ENCODE data around the gene LUC7L3. TPM values are rescaled to one million over a fixed set of nuclear protein-coding genes. Genes with fewer than 3 reads are reported as not detected.

Gene LUC7L3
- total RNA-seq, 1 donor from 2014 or later: 134 TPM

GRCh38 chr17:50682441-50682840 is 37.0 kb upstream of the LUC7L3 start:
- Mint-ChIP-seq H3K27ac (no peak overlapping the region), H3K4me1 (ENCODE audit: low read depth) (peaks cover 4% of the 10 kb centered on the region), H3K4me3 (ENCODE audit: low read depth) (no peak overlapping the region), H3K9me3 (no peaks in the 10 kb centered on the region), H3K27me3 (ENCODE audit: low read depth) (peaks cover 32% of the 10 kb centered on the region), H3K36me3 (ENCODE audit: low read depth) (no peaks in the 10 kb centered on the region)
- intact Hi-C loops (cut with micrococcal nuclease): no loop called here
- no peak for DNase-seq (ENCODE audit: low spot score)

GRCh38 chr17:50682938-50683337 is 36.5 kb upstream of the LUC7L3 start:
- Mint-ChIP-seq H3K9me3 (no peaks in the 10 kb centered on the region), H3K4me3 (ENCODE audit: low read depth) (no peak overlapping the region), H3K4me1 (ENCODE audit: low read depth) (peaks cover 4% of the 10 kb centered on the region), H3K36me3 (ENCODE audit: low read depth) (no peaks in the 10 kb centered on the region), H3K27me3 (ENCODE audit: low read depth) (peaks cover 32% of the 10 kb centered on the region), H3K27ac (no peak overlapping the region)
- no peak for DNase-seq (ENCODE audit: low spot score)
- intact Hi-C loops (cut with micrococcal nuclease): no loop called here

DNA sequence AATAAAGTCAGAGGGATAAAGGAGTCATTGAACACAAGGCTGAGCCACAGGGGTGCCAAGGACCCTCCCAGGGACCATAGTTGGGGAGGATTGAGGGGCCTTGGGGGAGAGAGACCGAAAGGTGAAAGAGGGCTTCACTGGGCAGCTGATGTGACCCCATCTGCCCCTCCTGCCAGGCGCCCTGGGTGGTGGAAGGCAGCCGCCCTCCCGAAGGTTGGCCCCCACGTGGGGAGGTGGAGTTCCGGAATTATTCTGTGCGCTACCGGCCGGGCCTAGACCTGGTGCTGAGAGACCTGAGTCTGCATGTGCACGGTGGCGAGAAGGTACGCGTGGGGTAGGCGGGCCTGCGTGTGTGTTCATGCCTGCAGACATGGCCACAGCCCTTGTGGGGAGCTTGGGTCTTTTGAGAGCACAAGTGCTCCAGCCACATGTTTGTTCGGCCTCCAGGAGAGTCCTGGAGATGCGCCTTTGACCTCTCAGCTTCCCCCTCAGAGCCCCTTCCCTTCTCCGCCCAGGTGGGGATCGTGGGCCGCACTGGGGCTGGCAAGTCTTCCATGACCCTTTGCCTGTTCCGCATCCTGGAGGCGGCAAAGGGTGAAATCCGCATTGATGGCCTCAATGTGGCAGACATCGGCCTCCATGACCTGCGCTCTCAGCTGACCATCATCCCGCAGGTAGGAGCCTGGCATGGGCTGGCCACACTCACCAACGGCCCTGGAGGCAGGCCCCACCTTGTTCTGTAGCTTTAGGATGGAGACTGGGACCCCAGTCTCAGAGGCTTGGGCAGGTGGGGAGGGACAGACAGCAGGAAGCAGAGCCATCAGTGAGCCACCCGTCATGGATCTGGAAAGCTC is 35.7 kb upstream of the LUC7L3 start:
- intact Hi-C loops (cut with micrococcal nuclease): no loop called here
- no peaks in the 10 kb centered on the region for H3K36me3 Mint-ChIP-seq (ENCODE audit: low read depth)
- H3K4me1 Mint-ChIP-seq (ENCODE audit: low read depth): peaks cover 4% of the 10 kb centered on the region
- H3K4me3 Mint-ChIP-seq (ENCODE audit: low read depth): no peak overlapping the region
- H3K27ac Mint-ChIP-seq: no peak overlapping the region
- peaks cover 32% of the 10 kb centered on the region for H3K27me3 Mint-ChIP-seq (ENCODE audit: low read depth)
- no peak for DNase-seq (ENCODE audit: low spot score)
- no peaks in the 10 kb centered on the region for H3K9me3 Mint-ChIP-seq

DNA sequence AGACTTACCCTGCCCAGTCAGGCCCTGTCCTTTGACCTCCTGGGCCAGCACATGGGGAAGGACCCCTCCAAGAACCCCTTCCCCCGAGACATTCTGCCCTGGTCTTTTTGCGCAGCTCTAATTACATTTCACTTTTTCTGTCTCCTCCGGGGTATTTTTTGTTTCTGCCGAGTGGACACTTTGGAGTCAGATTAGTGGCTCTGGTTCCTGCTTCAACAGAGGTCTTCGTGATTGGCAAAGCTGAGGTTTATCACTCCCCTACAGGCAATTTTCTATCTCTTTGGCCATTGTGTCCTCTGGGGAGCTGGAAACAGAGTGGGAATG is 35.2 kb upstream of the LUC7L3 start:
- Mint-ChIP-seq H3K27me3 (ENCODE audit: low read depth) (peaks cover 29% of the 10 kb centered on the region), H3K4me3 (ENCODE audit: low read depth) (no peak overlapping the region), H3K27ac (no peak overlapping the region), H3K9me3 (no peaks in the 10 kb centered on the region), H3K4me1 (ENCODE audit: low read depth) (peaks cover 4% of the 10 kb centered on the region), H3K36me3 (ENCODE audit: low read depth) (no peaks in the 10 kb centered on the region)
- no peak for DNase-seq (ENCODE audit: low spot score)
- intact Hi-C loops (cut with micrococcal nuclease): no loop called here

- Mint-ChIP-seq H3K27ac (no peak overlapping the region), H3K4me1 (ENCODE audit: low read depth) (peaks cover 4% of the 10 kb centered on the region), H3K27me3 (ENCODE audit: low read depth) (peaks cover 25% of the 10 kb centered on the region), H3K4me3 (ENCODE audit: low read depth) (no peak overlapping the region), H3K36me3 (ENCODE audit: low read depth) (no peaks in the 10 kb centered on the region), H3K9me3 (no peaks in the 10 kb centered on the region)
- no peak for DNase-seq (ENCODE audit: low spot score)
- intact Hi-C loops (cut with micrococcal nuclease): no loop called here
Observed at GRCh38 chr17:50684612-50685333, 34.6 kb upstream of the LUC7L3 start.

- H3K27me3 Mint-ChIP-seq (ENCODE audit: low read depth): peaks cover 22% of the 10 kb centered on the region
- no peak overlapping the region for H3K27ac Mint-ChIP-seq
- no peaks in the 10 kb centered on the region for H3K9me3 Mint-ChIP-seq
- intact Hi-C loops (cut with micrococcal nuclease): no loop called here
- H3K4me1 Mint-ChIP-seq (ENCODE audit: low read depth): peaks cover 4% of the 10 kb centered on the region
- no peak overlapping the region for H3K4me3 Mint-ChIP-seq (ENCODE audit: low read depth)
- H3K36me3 Mint-ChIP-seq (ENCODE audit: low read depth): no peaks in the 10 kb centered on the region
- DNase-seq (ENCODE audit: low spot score): no peak
Observed at GRCh38 chr17:50685334-50685665, 34.1 kb upstream of the LUC7L3 start.

DNA sequence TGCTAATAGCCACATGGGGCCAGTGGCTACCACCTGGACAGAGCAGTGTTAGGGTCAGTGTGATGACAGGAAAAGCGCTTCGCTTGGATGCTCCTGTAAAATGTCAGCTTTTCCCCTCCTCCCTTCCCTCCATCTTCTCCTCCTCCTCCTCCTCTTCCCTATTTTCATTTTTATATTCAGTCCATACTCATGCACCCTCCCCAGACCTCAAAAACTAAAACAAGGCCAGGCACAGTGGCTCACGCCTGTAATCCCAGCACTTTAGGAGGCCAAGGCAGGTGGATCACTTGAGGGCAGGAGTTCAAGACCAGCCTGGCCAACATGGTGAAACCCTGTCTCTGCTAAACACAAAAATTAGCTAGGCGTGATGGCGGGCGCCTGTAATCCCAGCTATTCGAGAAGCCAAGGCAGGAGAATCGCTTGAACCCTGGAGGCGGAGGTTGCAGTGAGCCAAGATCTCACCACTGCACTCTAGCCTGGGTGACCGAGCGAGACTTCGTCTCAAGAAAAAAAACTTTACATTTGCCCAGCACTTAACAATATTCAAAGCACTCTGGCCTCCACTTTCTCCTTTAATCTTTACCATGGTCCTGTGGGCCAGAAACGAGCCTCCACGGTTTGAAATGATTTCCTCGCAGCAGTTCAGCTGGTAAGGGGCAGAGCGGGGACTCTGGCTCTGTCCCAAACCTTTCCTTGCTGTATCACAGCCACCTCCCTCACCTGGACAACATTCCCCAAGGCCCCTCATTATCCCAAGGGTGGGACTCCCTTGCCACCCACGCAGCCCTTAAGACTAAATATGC is 33.5 kb upstream of the LUC7L3 start:
- Mint-ChIP-seq H3K4me1 (ENCODE audit: low read depth) (peaks cover 4% of the 10 kb centered on the region), H3K27me3 (ENCODE audit: low read depth) (peaks cover 16% of the 10 kb centered on the region), H3K4me3 (ENCODE audit: low read depth) (no peak overlapping the region), H3K27ac (no peak overlapping the region), H3K36me3 (ENCODE audit: low read depth) (no peaks in the 10 kb centered on the region), H3K9me3 (no peaks in the 10 kb centered on the region)
- no peak for DNase-seq (ENCODE audit: low spot score)
- intact Hi-C loops (cut with micrococcal nuclease): no loop called here

GRCh38 chr17:50686494-50687199 is 32.8 kb upstream of the LUC7L3 start:
- DNase-seq (ENCODE audit: low spot score): no peak
- Mint-ChIP-seq H3K4me3 (ENCODE audit: low read depth) (no peak overlapping the region), H3K36me3 (ENCODE audit: low read depth) (no peaks in the 10 kb centered on the region), H3K9me3 (no peaks in the 10 kb centered on the region), H3K4me1 (ENCODE audit: low read depth) (no peaks in the 10 kb centered on the region), H3K27ac (no peak overlapping the region), H3K27me3 (ENCODE audit: low read depth) (peaks cover 10% of the 10 kb centered on the region)
- intact Hi-C loops (cut with micrococcal nuclease): no loop called here

DNA sequence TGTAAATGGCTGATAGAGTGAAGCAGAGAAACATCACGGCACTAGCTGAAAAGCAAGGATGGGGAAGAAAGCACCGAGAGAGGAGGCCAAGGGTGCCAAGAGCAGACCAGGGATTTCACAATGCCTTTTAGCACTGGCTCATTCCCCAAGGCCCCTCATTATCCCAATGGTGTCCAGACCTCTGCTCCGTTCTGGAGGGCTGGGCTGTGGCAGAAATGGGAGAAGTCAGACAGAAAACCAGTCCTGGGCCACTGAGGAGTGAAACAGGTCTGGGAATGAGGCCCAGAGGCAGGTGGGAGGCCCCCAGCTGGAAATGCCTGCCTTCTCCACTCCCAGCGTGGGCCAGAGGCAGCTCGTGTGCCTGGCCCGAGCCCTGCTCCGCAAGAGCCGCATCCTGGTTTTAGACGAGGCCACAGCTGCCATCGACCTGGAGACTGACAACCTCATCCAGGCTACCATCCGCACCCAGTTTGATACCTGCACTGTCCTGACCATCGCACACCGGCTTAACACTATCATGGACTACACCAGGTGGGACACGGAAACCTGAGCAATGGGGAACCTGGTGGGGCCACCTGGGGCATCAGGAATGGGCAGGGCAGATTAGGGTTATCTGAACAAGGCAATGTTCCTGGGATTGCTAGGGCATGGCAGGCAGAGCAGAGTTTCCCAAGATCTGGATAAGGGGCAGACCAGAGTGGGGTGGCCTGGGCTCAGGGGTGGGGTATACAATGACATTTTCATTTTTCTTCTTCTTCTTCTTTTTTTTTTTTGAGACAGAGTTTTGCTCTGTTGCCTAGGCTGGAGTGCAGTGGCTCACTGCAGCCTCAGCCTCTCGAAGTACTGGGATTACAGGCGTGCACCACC is 32.0 kb upstream of the LUC7L3 start:
- Mint-ChIP-seq H3K9me3 (no peaks in the 10 kb centered on the region), H3K27ac (no peak overlapping the region), H3K4me3 (ENCODE audit: low read depth) (no peak overlapping the region), H3K4me1 (ENCODE audit: low read depth) (no peaks in the 10 kb centered on the region), H3K27me3 (ENCODE audit: low read depth) (peaks cover 2% of the 10 kb centered on the region), H3K36me3 (ENCODE audit: low read depth) (peaks cover 1% of the 10 kb centered on the region)
- intact Hi-C loops (cut with micrococcal nuclease): no loop called here
- no peak for DNase-seq (ENCODE audit: low spot score)

DNA sequence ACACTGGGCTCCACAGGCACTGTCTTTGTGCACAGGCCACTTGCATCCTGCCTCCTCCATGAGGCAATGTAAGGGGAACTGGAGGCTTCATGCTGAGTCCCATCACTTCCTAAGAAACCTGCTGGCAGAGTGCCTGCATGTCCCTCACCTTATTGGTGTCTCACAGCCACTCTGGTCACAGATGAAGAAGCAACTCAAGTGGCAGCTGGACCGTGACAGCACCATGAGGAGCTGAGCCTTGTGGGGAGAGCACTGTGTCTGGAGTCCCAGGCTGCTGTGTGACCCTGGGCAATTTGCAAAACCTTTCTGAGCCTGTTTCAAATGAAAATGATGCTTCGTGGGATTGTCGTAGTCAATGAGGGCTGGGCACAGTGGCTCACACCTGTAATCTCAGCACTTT is 31.2 kb upstream of the LUC7L3 start:
- H3K27ac Mint-ChIP-seq: no peak overlapping the region
- H3K27me3 Mint-ChIP-seq (ENCODE audit: low read depth): no peaks in the 10 kb centered on the region
- no peaks in the 10 kb centered on the region for H3K9me3 Mint-ChIP-seq
- no peaks in the 10 kb centered on the region for H3K4me1 Mint-ChIP-seq (ENCODE audit: low read depth)
- H3K36me3 Mint-ChIP-seq (ENCODE audit: low read depth): peaks cover 8% of the 10 kb centered on the region
- no peak overlapping the region for H3K4me3 Mint-ChIP-seq (ENCODE audit: low read depth)
- intact Hi-C loops (cut with micrococcal nuclease): no loop called here
- DNase-seq (ENCODE audit: low spot score): no peak

- H3K4me3 Mint-ChIP-seq (ENCODE audit: low read depth): no peak overlapping the region
- peaks cover 12% of the 10 kb centered on the region for H3K36me3 Mint-ChIP-seq (ENCODE audit: low read depth)
- H3K27me3 Mint-ChIP-seq (ENCODE audit: low read depth): no peaks in the 10 kb centered on the region
- no peaks in the 10 kb centered on the region for H3K4me1 Mint-ChIP-seq (ENCODE audit: low read depth)
- intact Hi-C loops (cut with micrococcal nuclease): no loop called here
- H3K27ac Mint-ChIP-seq: no peak overlapping the region
- DNase-seq (ENCODE audit: low spot score): no peak
- no peaks in the 10 kb centered on the region for H3K9me3 Mint-ChIP-seq
Observed at GRCh38 chr17:50689251-50689650, 30.2 kb upstream of the LUC7L3 start.
